22Rv1 (cell line): Measurements from ENCODE around the gene SFTPA2.

Experiments
- ZFX ChIP-seq: fragments of 450-650 bp; IDR thresholded peaks from 2 replicates; pipeline ENCODE4 v1.6.1; 2017; ENCODE audit warnings: antibody characterized with exemption, borderline replicate concordance
- TF ChIP-seq, protein P1 (sequence below): fragments of 450-650 bp; IDR thresholded peaks from 2 replicates; pipeline ENCODE4 v1.5.1; 2017; ENCODE audit warnings: mild to moderate bottlenecking

DNA sequence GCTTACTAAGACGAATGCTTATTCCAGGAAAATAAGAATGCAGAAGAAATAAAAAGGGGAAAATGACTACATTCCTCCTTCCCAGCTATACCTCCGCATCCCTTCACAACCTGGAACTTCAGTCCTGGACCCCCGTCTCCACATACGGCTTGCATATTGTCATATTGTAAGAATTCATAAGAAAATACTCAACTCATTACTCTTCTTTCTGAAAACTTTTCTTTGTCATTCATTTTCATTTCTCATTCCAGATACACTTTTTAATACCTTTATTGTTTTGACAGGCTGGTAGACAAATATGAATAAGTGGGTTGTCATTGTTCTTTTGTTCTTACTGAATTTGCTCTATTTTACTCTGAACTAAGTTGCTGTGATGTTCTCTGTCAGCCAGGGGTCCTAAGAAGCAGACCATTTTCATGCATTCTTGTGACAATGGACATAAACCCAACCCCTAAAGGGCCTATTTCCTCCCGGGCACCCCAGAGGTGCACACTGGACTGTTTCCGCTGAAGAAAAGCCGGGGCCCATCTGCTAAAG, 23.3 kb upstream of the SFTPA2 start:
- TF ChIP-seq, protein P1, sequence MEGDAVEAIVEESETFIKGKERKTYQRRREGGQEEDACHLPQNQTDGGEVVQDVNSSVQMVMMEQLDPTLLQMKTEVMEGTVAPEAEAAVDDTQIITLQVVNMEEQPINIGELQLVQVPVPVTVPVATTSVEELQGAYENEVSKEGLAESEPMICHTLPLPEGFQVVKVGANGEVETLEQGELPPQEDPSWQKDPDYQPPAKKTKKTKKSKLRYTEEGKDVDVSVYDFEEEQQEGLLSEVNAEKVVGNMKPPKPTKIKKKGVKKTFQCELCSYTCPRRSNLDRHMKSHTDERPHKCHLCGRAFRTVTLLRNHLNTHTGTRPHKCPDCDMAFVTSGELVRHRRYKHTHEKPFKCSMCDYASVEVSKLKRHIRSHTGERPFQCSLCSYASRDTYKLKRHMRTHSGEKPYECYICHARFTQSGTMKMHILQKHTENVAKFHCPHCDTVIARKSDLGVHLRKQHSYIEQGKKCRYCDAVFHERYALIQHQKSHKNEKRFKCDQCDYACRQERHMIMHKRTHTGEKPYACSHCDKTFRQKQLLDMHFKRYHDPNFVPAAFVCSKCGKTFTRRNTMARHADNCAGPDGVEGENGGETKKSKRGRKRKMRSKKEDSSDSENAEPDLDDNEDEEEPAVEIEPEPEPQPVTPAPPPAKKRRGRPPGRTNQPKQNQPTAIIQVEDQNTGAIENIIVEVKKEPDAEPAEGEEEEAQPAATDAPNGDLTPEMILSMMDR: no peak
- no peak for TF ChIP-seq ZFX
